HG02840 (cell line): ENCODE results near the gene SHKBP1.
"Not testable (repeated sequence)": the region's sequence is repeated elsewhere in the genome, so short reads cannot be mapped to it uniquely, and the experiment has no call there.

Source experiments
- ATAC-seq: cut with Tn5 transposase; IDR thresholded peaks from one replicate; pipeline ENCODE4 v1.9.1; 2021; ENCODE audit warnings: mild to moderate bottlenecking, moderate library complexity, moderate number of reproducible peaks; ENCODE audit not compliant: unreplicated experiment, low FRiP score

Gene SHKBP1

GRCh38 chr19:40613690-40614621 lies 37.3 kb downstream of the SHKBP1 start:
- ATAC-seq, result peak; percentile 45

GRCh38 chr19:40614622-40615411 lies 38.1 kb downstream of the SHKBP1 start:
- no peak for ATAC-seq

GRCh38 chr19:40616178-40616577 lies 39.5 kb downstream of the SHKBP1 start:
- ATAC-seq, result no peak

- ATAC-seq, result no peak
These were observed 40.3 kb downstream of the SHKBP1 start for GRCh38 chr19:40616941-40617340.

- no peak for ATAC-seq
These were observed 41.3 kb downstream of the SHKBP1 start for GRCh38 chr19:40617961-40618360.

- ATAC-seq, result no peak
These were observed 42.9 kb downstream of the SHKBP1 start for GRCh38 chr19:40619333-40620160.

GRCh38 chr19:40620161-40620485 lies 43.5 kb downstream of the SHKBP1 start:
- no peak for ATAC-seq

- no peak for ATAC-seq
These were observed 44.6 kb downstream of the SHKBP1 start for GRCh38 chr19:40621283-40621682.

- ATAC-seq, result no peak
These were observed 45.5 kb downstream of the SHKBP1 start for GRCh38 chr19:40621966-40622772.

GRCh38 chr19:40622773-40623075 lies 46.1 kb downstream of the SHKBP1 start:
- ATAC-seq, result no peak

- ATAC-seq, result no peak
These were observed 47.0 kb downstream of the SHKBP1 start for GRCh38 chr19:40623403-40624251.

GRCh38 chr19:40624369-40625153 lies 47.9 kb downstream of the SHKBP1 start:
- ATAC-seq, result not testable (repeated sequence)

GRCh38 chr19:40625406-40626120 lies 48.9 kb downstream of the SHKBP1 start:
- ATAC-seq, result no peak

GRCh38 chr19:40626918-40627317 lies 50.2 kb downstream of the SHKBP1 start:
- no peak for ATAC-seq

- no peak for ATAC-seq
These were observed 51.0 kb downstream of the SHKBP1 start for GRCh38 chr19:40627486-40628279.

GRCh38 chr19:40629346-40629745 lies 52.7 kb downstream of the SHKBP1 start:
- ATAC-seq, result no peak

- no peak for ATAC-seq
These were observed 54.0 kb downstream of the SHKBP1 start for GRCh38 chr19:40630571-40631160.
